Stromal cell of bone marrow (primary cell): ENCODE results near the gene CTTN.

ENCODE experiments used
- DNase-seq: peaks from one replicate; pipeline ENCODE4 v3.0.0-alpha.2; 2012; ENCODE audit warnings: low read depth

Gene CTTN

GRCh38 chr11:70455354-70455753 lies 57.0 kb downstream of the CTTN start:
- no peak for DNase-seq

DNA sequence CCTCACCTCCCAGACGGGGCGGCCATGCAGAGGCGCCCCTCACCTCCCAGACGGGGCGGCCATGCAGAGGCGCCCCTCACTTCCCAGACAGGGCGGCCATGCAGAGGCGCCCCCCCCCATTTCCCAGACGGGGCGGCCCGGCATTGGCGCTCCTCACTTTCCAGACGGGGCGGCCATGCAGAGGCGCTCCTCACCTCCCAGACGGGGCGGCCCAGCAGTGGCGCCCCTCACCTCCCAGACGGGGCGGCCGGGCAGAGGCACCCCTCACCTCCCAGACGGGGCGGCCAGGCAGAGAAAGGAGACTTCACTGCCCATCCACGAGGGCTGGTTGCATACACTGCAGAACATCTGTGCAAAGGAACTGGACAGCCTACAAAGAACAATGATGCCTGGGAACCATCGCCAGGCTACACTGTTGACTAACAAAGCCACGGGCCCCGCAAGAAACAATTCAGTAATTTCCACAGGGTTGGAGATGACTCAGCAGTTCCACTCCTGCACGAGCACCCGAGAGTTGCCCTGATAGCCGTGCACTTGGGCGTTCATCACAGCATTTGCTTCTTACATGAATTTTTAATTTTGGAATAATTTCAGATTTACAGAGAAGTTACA lies 58.7 kb downstream of the CTTN start:
- DNase-seq, result peak; percentile 38

DNA sequence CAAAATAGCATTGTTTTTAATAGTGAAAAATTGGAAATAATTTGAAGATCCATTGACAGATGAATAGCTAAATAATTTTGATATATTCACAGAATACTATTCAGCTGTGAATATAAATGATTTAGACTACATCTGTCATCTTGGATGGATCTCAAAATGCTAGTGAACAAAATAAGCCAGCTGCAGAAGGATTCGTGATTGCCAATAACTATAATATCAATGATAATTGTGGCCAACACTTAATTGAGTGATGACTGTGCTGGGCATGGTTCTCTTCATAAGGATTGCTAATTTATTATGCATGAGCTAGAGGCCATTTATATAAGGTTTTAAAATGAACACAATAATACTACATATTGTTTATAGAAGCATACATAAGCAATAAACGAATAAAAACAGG lies 60.4 kb downstream of the CTTN start:
- DNase-seq, result no peak

DNA sequence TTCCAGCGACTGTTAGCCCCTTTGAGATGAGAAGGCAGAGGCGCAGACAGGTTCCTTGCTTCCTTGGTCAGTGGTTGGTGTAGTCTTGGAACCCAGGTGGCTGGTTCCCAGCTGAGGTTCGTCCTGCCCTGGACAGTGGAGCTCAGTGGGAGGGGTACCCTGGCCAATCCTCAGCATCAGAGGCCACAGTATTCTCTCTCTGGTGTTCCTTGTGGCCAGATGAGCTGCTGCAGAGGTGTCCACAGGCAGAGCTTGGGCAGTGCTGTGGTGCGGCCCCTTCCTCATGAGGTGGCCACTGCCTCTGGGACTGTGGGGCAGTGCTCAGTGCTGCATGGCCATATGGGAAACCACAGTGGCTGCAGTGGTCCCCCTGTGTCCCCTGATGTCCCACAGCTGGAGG lies 61.8 kb downstream of the CTTN start:
- no peak for DNase-seq

GRCh38 chr11:70460964-70461363 lies 62.6 kb downstream of the CTTN start:
- DNase-seq, result no peak

GRCh38 chr11:70462818-70463477 lies 64.6 kb downstream of the CTTN start:
- no peak for DNase-seq

GRCh38 chr11:70463478-70464255 lies 65.3 kb downstream of the CTTN start:
- no peak for DNase-seq

DNA sequence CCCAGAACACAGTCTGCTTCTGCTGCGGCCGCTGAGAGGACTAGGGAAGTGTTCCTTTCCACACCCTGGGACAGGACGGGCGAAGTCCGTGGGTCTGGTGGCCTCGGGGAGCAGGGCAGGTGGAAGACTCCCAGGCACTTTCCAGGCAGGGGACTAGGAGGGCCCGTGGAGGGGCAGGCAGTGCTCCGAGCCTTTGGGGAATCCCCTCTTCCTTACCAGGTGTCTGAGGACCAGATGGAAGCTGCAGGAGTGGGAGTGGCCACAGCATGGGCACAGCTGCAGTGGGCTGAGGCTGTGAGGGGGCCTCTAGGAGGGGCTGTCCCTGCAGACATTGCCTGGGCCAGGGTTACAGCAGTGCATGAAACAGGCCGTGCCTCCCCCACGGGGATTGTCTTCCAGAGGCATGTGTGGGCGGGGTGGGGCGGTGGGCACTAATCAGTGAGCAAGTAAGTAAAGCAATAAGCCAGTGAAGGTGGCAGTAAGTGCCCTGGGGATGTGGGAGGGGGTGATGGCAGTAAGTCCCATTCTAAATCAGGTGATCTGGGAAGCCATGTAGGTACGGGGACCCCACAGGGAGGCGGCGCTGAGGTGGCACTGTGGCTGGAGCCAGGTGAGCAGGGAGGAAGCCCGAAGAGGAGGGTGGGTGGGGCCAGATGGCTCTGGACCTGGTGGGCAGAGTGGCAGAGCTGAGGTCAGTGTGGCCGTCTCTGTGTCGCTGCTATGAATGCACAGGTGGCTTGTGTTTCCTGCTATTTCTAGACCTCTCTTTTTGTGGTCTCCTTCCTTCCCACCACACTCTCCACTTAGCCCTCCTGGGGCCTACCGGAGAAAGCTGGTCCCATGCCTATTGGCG lies 66.4 kb downstream of the CTTN start:
- DNase-seq, result no peak

- no peak for DNase-seq
Observed at GRCh38 chr11:70466154-70466553, 67.8 kb downstream of the CTTN start.

GRCh38 chr11:70466596-70466995 lies 68.3 kb downstream of the CTTN start:
- no peak for DNase-seq

GRCh38 chr11:70467201-70468085 lies 69.1 kb downstream of the CTTN start:
- peak; percentile 28 for DNase-seq

DNA sequence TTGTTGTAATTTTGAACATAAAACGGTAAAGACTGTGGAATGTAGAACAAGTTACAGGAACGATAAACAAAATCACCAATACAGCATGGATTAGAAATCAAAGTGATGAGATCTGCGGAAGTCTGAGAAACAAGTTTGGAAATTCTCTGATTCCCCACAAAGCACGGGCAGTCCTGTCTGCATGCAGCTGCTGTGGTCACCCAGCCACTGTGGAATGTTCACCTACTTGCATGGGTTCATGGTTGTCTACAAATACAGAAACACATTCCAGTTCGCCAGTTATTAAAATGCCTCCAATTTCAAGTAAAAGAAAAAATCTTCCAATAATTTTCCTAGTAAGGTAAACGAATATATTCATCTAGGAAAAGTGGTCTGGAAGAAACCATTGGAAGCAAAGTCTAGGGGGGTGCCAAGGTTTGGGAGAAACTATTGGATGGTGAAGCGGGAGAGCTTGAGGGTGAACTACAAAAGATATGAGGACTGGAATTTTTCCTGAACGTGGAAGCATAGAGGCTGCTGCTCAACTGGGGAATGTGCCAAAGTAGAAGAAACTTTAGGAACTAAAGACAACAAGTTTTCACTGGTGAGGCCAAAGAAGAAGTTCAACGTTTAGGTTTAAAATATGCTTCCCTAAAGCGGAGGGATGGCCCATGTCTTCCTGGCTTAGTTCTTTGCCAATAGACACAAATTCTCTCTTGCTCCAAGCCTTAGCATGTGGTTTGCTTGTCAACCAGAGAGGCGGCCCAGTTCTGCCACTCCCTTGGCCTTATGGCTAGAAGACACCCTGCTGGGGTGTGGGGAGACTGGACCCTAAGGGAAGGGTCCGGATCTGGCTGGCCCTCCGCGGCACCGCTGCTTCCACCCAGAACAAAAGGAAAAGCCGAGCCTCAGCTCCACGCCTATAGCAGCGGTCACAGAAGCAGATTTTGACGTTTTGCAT lies 70.2 kb downstream of the CTTN start:
- no peak for DNase-seq

GRCh38 chr11:70470127-70470526 lies 71.8 kb downstream of the CTTN start:
- DNase-seq, result peak; percentile 36

GRCh38 chr11:70471254-70471653 lies 72.9 kb downstream of the CTTN start:
- no peak for DNase-seq

DNA sequence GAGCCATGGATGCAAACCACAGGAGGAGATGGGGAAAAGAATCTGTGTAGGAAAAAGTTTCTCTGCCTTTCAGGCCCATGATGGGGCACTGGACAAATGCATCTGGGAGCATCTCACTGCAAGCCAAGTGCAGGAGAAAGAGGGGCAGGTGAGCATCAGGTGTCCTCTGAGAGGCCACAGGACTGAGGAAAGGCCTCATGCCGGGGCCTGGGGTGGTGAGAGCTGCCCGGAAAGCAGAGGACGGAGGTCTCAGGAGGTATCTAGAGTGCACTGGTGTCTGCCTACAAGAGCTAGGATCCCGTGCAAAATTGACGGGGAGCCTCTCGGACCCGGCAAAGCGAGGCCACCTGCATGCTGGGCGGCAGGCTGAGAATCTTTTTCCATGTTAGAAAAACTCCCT lies 73.9 kb downstream of the CTTN start:
- DNase-seq, result no peak

GRCh38 chr11:70473186-70473872 lies 75.0 kb downstream of the CTTN start:
- DNase-seq, result no peak

- no peak for DNase-seq
Observed at GRCh38 chr11:70473873-70474690, 75.8 kb downstream of the CTTN start.

DNA sequence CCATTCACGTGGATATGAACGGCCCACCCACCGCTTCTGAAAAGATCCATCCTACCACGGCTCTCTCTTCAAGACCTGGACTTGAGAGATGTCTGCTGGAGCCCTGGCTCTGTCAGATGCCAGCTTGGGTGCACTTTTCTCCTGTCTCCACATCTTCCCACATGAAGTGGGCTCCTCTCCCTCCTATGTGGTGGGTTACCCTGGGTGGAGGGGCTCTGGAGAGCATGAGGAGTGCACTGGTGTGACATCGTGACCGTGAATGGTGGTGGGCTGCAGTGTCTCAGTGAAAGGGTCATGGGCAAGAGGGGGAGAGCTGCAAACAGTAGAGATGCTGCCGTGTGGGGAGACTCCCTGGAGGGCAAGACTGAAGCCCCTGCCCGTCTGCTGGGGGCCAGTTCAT lies 76.4 kb downstream of the CTTN start:
- DNase-seq, result no peak

GRCh38 chr11:70476669-70477068 lies 78.3 kb downstream of the CTTN start:
- no peak for DNase-seq
